GM12878 (cell line): ENCODE results near the gene PPP1R14B. TPM values are rescaled to one million over a fixed set of nuclear protein-coding genes. Genes with fewer than 3 reads are reported as not detected.

Experiments used
- ATAC-seq: fragments of 200-7000 bp; cut with Tn5 transposase; 3 replicates; pipeline ENCODE4 v1.9.1; 2020; ENCODE audit warnings: mild to moderate bottlenecking, moderate library complexity
- BruUV-seq: library from RNA; stranded (reverse); fragments of 400-500 nt; replicated peaks from 2 replicates; lab custom pipeline; 2021; lab: Mats Ljungman, UMichigan
- CTCF ChIA-PET: fragments of 300-600 bp; sonication (Branson Sonifier 250); formaldehyde crosslinking; extraction: SDS; loops from one replicate; lab custom pipeline; 2021; ENCODE audit warnings: inconsistent platforms; lab: Yijun Ruan, JAX
- POLR2A ChIA-PET: fragments of 350-600 bp; formaldehyde crosslinking; extraction: SDS; loops from one replicate; lab custom pipeline; 2021; ENCODE audit warnings: inconsistent platforms; lab: Charles Lee
- RAD21 ChIA-PET: fragments of 300-600 bp; sonication (Branson Sonifier 250); formaldehyde crosslinking; loops from one replicate; lab custom pipeline; 2023; ENCODE audit warnings: antibody characterized with exemption; ENCODE audit not compliant: unreplicated experiment; lab: Charles Lee
- SMC1A ChIA-PET: fragments of 300-600 bp; sonication (Branson Sonifier 250); formaldehyde crosslinking; loops from one replicate; lab custom pipeline; 2023; ENCODE audit not compliant: unreplicated experiment, uncharacterized antibody; lab: Charles Lee
- DNase-seq: peaks from one replicate; pipeline ENCODE4 v3.0.0-alpha.2; 2011; ENCODE audit warnings: low read depth, low spot score
- FAIRE-seq: peaks from 3 replicates; lab custom pipeline; 2011; peaks lifted over from hg19 to GRCh38; lab: Jason Lieb, UNC
- H2AFZ ChIP-seq: 2 replicates; pipeline ENCODE4 v1.6.0; 2011; ENCODE audit warnings: low read depth, low read length, control low read depth; ENCODE audit not compliant: control insufficient read depth
- H3K27ac ChIP-seq: 2 replicates; pipeline ENCODE4 v1.5.1; 2011; ENCODE audit warnings: control low read depth; ENCODE audit not compliant: control insufficient read depth, insufficient read depth
- H3K27me3 ChIP-seq, 2 experiments: replicated peaks in 1 of 2; 2 replicates each; pipeline versions ENCODE4 v1.6.0 to v1.6.1; 2011; ENCODE audit warnings: low read length in 1 of 2; ENCODE audit not compliant: control insufficient read depth in 2 of 2, insufficient read depth in 2 of 2
- H3K36me3 ChIP-seq, 2 experiments: 2 replicates each; pipeline ENCODE4 v1.5.1; 2011; ENCODE audit warnings: low read length in 1 of 2; ENCODE audit not compliant: control insufficient read depth in 2 of 2, insufficient read depth in 2 of 2
- H3K4me1 ChIP-seq: 2 replicates; pipeline ENCODE4 v1.6.1; 2011; ENCODE audit warnings: mild to moderate bottlenecking, low read length, moderate library complexity, mixed read lengths; ENCODE audit not compliant: control insufficient read depth, insufficient read depth
- H3K4me2 ChIP-seq: 2 replicates; pipeline ENCODE4 v1.6.0; 2011; ENCODE audit warnings: control low read depth; ENCODE audit not compliant: control insufficient read depth, insufficient read depth
- H3K4me3 ChIP-seq: fragments of 200-600 bp; sonication (generic); 2 replicates; pipeline ENCODE4 v1.5.1; 2016
- H3K79me2 ChIP-seq: 2 replicates; pipeline ENCODE4 v1.6.0; 2011; ENCODE audit warnings: low read length; ENCODE audit not compliant: control insufficient read depth, insufficient read depth
- H3K9ac ChIP-seq: 2 replicates; pipeline ENCODE4 v1.8.0; 2011; ENCODE audit warnings: low read length, control low read depth, mixed read lengths; ENCODE audit not compliant: control insufficient read depth, insufficient read depth
- H3K9me3 ChIP-seq: replicated peaks from 3 replicates; pipeline ENCODE4 v1.5.1; 2011; ENCODE audit warnings: mild to moderate bottlenecking, low read length; ENCODE audit not compliant: control insufficient read depth, insufficient read depth
- H4K20me1 ChIP-seq: 2 replicates; pipeline ENCODE4 v1.6.0; 2011; ENCODE audit not compliant: control insufficient read depth, insufficient read depth
- ASH2L ChIP-seq: fragments of 300-600, 200-600 bp; sonication (generic); IDR thresholded peaks from 2 replicates; pipeline ENCODE4 v1.6.1; 2017; ENCODE audit warnings: low read depth, mild to moderate bottlenecking, borderline replicate concordance
- BHLHE40 ChIP-seq, 2 experiments: fragments of 450-650 bp in 1 of 2; IDR thresholded peaks; 2 replicates each; pipeline ENCODE4 v1.6.1; 2011 to 2017; ENCODE audit warnings: low read depth in 2 of 2, borderline replicate concordance in 1 of 2, improper control_type of control experiment in 1 of 2, low read length in 1 of 2, mild to moderate bottlenecking in 1 of 2
- BRCA1 ChIP-seq: IDR thresholded peaks from 2 replicates; pipeline ENCODE4 v1.6.1; 2011; ENCODE audit warnings: low read depth, low read length, improper control_type of control experiment
- CBX5 ChIP-seq: sonication (generic); IDR thresholded peaks from 2 replicates; pipeline ENCODE4 v1.6.1; 2016; ENCODE audit warnings: low read depth, moderate library complexity, mild to moderate bottlenecking, inconsistent platforms
- CHD2 ChIP-seq: IDR thresholded peaks from 2 replicates; pipeline ENCODE4 v1.6.1; 2011; ENCODE audit warnings: low read depth, low read length, improper control_type of control experiment, borderline replicate concordance
- FOXM1 ChIP-seq: IDR thresholded peaks from 2 replicates; pipeline ENCODE4 v1.6.1; 2012; ENCODE audit warnings: low read depth, mild to moderate bottlenecking, inconsistent platforms, low read length, moderate library complexity
- HDGF ChIP-seq: fragments of 450-650 bp; IDR thresholded peaks from 2 replicates; pipeline ENCODE4 v1.6.1; 2016; ENCODE audit warnings: antibody characterized with exemption
- IRF4 ChIP-seq: IDR thresholded peaks from 2 replicates; pipeline ENCODE4 v1.6.1; 2011; ENCODE audit warnings: low read depth, low read length
- MXI1 ChIP-seq: fragments of 150-350 bp; IDR thresholded peaks from 2 replicates; pipeline ENCODE4 v1.6.1; 2011; ENCODE audit warnings: low read depth, mild to moderate bottlenecking, inconsistent platforms, low read length, improper control_type of control experiment
- MYC ChIP-seq: IDR thresholded peaks from 2 replicates; pipeline ENCODE4 v1.6.1; 2011; ENCODE audit warnings: mild to moderate bottlenecking, low read length, moderate library complexity, inconsistent platforms; ENCODE audit not compliant: insufficient read depth, insufficient replicate concordance, insufficient read length, severe bottlenecking
- NFXL1 ChIP-seq: fragments of 450-650 bp; IDR thresholded peaks from 2 replicates; pipeline ENCODE4 v1.6.1; 2017; ENCODE audit warnings: antibody characterized with exemption, mild to moderate bottlenecking, borderline replicate concordance
- NR2C1 ChIP-seq: fragments of 450-650 bp; IDR thresholded peaks from 2 replicates; pipeline ENCODE4 v1.6.1; 2017; ENCODE audit warnings: antibody characterized with exemption, mild to moderate bottlenecking, moderate library complexity
- NR2F1 ChIP-seq: fragments of 450-650 bp; conservative IDR thresholded peaks from 2 replicates; pipeline ENCODE4 v1.6.1; 2017; ENCODE audit warnings: mild to moderate bottlenecking
- RFX5 ChIP-seq: IDR thresholded peaks from 2 replicates; pipeline ENCODE4 v1.6.1; 2011; ENCODE audit warnings: low read depth, low read length, improper control_type of control experiment
- ZNF217 ChIP-seq: fragments of 450-650 bp; IDR thresholded peaks from 2 replicates; pipeline ENCODE4 v1.6.1; 2017; ENCODE audit warnings: antibody characterized with exemption, mild to moderate bottlenecking
- WGBS: methylation state at CpG from one replicate; pipeline ENCODE4 v1.1.6; 2016; ENCODE audit warnings: low lambda C conversion rate; ENCODE audit not compliant: insufficient replicate concordance, insufficient coverage; ENCODE audit errors: missing lambda C conversion rate; 5-methylcytosine and 5-hydroxymethylcytosine counted together
- in situ Hi-C: fragments of 300-500 bp; cut with MboI; formaldehyde crosslinking; loops from 9 replicates; pipeline ENCODE4 v1.14.3; 2018; ENCODE audit warnings: mixed read lengths
- intact Hi-C: fragments of 100-400 bp; cut with micrococcal nuclease; formaldehyde crosslinking; loops from one replicate; pipeline ENCODE4 v1.14.2; 2022; ENCODE audit not compliant: unreplicated experiment
- polyA plus RNA-seq, 11 experiments: library from polyadenylated mRNA; depleted of rRNA in 4 of 11; unstranded in 6 of 11; stranded (reverse) in 5 of 11; fragments of >200 nt; fragmentation: Nextera tagmentation in 4 of 11; fragmentation: Illumina TruSeq in 1 of 11; extraction: Ambion mirVana in 4 of 11; extraction: Trizol in 1 of 11; gene quantifications; 1 replicate in 1 of 11; 2 replicates in 10 of 11; pipeline versions ENCODE4 v1.2.1 to v1.2.3, GENCODE V29; 2011 to 2016; ENCODE audit warnings: inconsistent platforms in 2 of 11, missing spikeins in 2 of 11, low read depth in 1 of 11
- total RNA-seq, 4 experiments: library from RNA; depleted of rRNA in 3 of 4; stranded (reverse); fragments of >200 nt in 3 of 4; fragmentation: Illumina TruSeq in 1 of 4; extraction: Trizol in 1 of 4; gene quantifications; 2 replicates each; pipeline versions ENCODE4 v1.2.1 to v1.2.3, GENCODE V29; 2013 to 2021
- TF ChIP-seq, protein P1 (sequence below): IDR thresholded peaks from 2 replicates; pipeline ENCODE4 v1.6.1; 2011; ENCODE audit warnings: borderline replicate concordance, low read depth, mild to moderate bottlenecking, moderate library complexity, mixed read lengths, low read length; ENCODE audit not compliant: insufficient read depth; ENCODE audit errors: extremely low read length
- TF ChIP-seq, protein P2 (sequence below): IDR thresholded peaks from 2 replicates; pipeline ENCODE4 v1.6.1; 2012; ENCODE audit warnings: low read length, inconsistent platforms
- TF ChIP-seq, protein P3 (sequence below): fragments of 450-650 bp; IDR thresholded peaks from 2 replicates; pipeline ENCODE4 v1.6.1; 2017; ENCODE audit warnings: mild to moderate bottlenecking, moderate library complexity

The PPP1R14B gene
- total and polyA plus RNA-seq, 10 of the 15 experiments (the other 5 are each of a cell fraction or from before 2014, with no cell fraction given), result 8.4 to 283 (median 124) TPM

DNA sequence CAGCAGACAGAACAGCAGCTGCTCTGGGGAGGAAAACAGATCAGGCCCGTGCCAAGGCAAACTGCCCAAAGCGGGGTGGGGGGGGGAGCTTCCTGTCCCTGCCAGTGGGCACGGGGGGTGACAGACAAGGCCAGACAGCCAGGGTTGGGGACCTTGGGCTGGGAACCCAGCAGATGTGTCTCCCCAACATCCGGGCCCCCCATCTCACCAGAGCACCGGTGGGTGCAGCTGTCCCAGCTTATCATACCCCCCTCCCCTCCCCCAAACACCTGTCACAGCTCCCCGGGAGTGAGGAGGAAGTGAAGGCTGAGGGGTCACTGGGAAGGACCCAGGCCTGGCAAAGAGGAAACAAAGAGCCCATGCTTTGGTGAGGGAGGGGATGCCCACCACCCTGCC lies 1.3 kb downstream of the PPP1R14B start:
- Histone ChIP-seq H2AFZ (no peak overlapping the region), H3K79me2 (peaks cover 38% of the 10 kb centered on the region), H3K4me3 (peak overlapping the region; percentile 91), H3K27ac (peak overlapping the region; percentile 90), H4K20me1 (no peaks in the 10 kb centered on the region), H3K9ac (peak overlapping the region; percentile 92), H3K4me2 (peak overlapping the region; percentile 80), H3K27me3 (no peaks in the 10 kb centered on the region), H3K4me1 (peaks cover 12% of the 10 kb centered on the region), H3K36me3 (peaks cover 0 to 10% of the 10 kb centered on the region in 2 experiments; a peak in 2 of 4 replicates), H3K9me3 (no peaks in the 10 kb centered on the region)
- ChIA-PET RAD21 (interaction anchor here (0.6 to 8.6 kb wide), 6 partner anchors 8 to 110 kb away, joined by 3 to 104 read pairs (median 4); partner anchors contain the start of genes FERMT3, MACROD1 and VEGFB), SMC1A (interaction anchor here (1.1 to 2.0 kb wide), 3 partner anchors 12 to 41 kb away, joined by 4 to 7 read pairs (median 5); partner anchors contain the start of gene FERMT3), CTCF (interaction anchor here (1.0 to 6.2 kb wide), 7 partner anchors 24 to 60 kb away, joined by 3 to 66 read pairs (median 7); partner anchors contain the start of genes CATSPERZ and FERMT3), POLR2A (interaction anchor here (0.6 to 7.4 kb wide), 11 partner anchors 11 to 60 kb away, joined by 3 to 82 read pairs (median 6); partner anchors contain the start of genes BAD, DNAJC4, ESRRA and FERMT3)
- in situ Hi-C loops (loop anchor here (25.0 kb wide), 1 partner anchor 1617 kb away; the partner anchor contains the start of genes CFL1, EFEMP2 and MUS81), intact Hi-C loops (no loop called here)
- ATAC-seq (no peak), FAIRE-seq (peak; percentile 74), DNase-seq (no peak)
- no TSS peak for BruUV-seq
- WGBS, result 3% methylated on average over 4 of the region's 6 CpGs
- TF ChIP-seq HDGF (no peak), ZNF217 (no peak), BRCA1 (no peak), CHD2 (no peak), NFXL1 (no peak), MXI1 (no peak), RFX5 (no peak), IRF4 (no peak), FOXM1 (no peak), NR2F1 (0 out of 2 replicates have a peak, but pooled peaks have one; percentile 13), ASH2L (no peak), MYC (no peak), NR2C1 (no peak), CBX5 (no peak), BHLHE40 (IDR thresholded peaks at IDR 0.05; ENCODE audit: borderline replicate concordance in 1 of 2, low read depth in 2 of 2, low read length in 1 of 2) (peak in 1 of 2 experiments; percentile 53; a peak in 1 of 4 replicates)
- TF ChIP-seq, protein P1, sequence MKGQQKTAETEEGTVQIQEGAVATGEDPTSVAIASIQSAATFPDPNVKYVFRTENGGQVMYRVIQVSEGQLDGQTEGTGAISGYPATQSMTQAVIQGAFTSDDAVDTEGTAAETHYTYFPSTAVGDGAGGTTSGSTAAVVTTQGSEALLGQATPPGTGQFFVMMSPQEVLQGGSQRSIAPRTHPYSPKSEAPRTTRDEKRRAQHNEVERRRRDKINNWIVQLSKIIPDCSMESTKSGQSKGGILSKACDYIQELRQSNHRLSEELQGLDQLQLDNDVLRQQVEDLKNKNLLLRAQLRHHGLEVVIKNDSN, result no peak
- TF ChIP-seq, protein P2, sequence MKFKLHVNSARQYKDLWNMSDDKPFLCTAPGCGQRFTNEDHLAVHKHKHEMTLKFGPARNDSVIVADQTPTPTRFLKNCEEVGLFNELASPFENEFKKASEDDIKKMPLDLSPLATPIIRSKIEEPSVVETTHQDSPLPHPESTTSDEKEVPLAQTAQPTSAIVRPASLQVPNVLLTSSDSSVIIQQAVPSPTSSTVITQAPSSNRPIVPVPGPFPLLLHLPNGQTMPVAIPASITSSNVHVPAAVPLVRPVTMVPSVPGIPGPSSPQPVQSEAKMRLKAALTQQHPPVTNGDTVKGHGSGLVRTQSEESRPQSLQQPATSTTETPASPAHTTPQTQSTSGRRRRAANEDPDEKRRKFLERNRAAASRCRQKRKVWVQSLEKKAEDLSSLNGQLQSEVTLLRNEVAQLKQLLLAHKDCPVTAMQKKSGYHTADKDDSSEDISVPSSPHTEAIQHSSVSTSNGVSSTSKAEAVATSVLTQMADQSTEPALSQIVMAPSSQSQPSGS, result no peak
- TF ChIP-seq, protein P3, sequence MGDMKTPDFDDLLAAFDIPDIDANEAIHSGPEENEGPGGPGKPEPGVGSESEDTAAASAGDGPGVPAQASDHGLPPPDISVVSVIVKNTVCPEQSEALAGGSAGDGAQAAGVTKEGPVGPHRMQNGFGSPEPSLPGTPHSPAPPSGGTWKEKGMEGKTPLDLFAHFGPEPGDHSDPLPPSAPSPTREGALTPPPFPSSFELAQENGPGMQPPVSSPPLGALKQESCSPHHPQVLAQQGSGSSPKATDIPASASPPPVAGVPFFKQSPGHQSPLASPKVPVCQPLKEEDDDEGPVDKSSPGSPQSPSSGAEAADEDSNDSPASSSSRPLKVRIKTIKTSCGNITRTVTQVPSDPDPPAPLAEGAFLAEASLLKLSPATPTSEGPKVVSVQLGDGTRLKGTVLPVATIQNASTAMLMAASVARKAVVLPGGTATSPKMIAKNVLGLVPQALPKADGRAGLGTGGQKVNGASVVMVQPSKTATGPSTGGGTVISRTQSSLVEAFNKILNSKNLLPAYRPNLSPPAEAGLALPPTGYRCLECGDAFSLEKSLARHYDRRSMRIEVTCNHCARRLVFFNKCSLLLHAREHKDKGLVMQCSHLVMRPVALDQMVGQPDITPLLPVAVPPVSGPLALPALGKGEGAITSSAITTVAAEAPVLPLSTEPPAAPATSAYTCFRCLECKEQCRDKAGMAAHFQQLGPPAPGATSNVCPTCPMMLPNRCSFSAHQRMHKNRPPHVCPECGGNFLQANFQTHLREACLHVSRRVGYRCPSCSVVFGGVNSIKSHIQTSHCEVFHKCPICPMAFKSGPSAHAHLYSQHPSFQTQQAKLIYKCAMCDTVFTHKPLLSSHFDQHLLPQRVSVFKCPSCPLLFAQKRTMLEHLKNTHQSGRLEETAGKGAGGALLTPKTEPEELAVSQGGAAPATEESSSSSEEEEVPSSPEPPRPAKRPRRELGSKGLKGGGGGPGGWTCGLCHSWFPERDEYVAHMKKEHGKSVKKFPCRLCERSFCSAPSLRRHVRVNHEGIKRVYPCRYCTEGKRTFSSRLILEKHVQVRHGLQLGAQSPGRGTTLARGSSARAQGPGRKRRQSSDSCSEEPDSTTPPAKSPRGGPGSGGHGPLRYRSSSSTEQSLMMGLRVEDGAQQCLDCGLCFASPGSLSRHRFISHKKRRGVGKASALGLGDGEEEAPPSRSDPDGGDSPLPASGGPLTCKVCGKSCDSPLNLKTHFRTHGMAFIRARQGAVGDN, result no peak
